Endothelial cell of hepatic sinusoid (primary cell): ENCODE data around the gene JARID2.

Source experiments
- in situ Hi-C: cut with HindIII; loops from 2 replicates; pipeline ENCODE4 v1.10.0; 2017; ENCODE audit warnings: low sequenced_read_pairs

JARID2 gene

GRCh38 chr6:15430186-15430585 is 184.3 kb downstream of the JARID2 start:
- in situ Hi-C loops: no loop called here

- in situ Hi-C loops: no loop called here
Observed at GRCh38 chr6:15430931-15431405, 185.1 kb downstream of the JARID2 start.

GRCh38 chr6:15431762-15432483 is 186.1 kb downstream of the JARID2 start:
- in situ Hi-C loops: no loop called here

GRCh38 chr6:15433511-15433861 is 187.6 kb downstream of the JARID2 start:
- in situ Hi-C loops: no loop called here

GRCh38 chr6:15434263-15434662 is 188.4 kb downstream of the JARID2 start:
- in situ Hi-C loops: no loop called here

- in situ Hi-C loops: no loop called here
Observed at GRCh38 chr6:15434823-15435380, 189.0 kb downstream of the JARID2 start.

- in situ Hi-C loops: no loop called here
Observed at GRCh38 chr6:15435468-15435867, 189.6 kb downstream of the JARID2 start.

- in situ Hi-C loops: no loop called here
Observed at GRCh38 chr6:15436451-15436850, 190.6 kb downstream of the JARID2 start.

GRCh38 chr6:15437090-15437635 is 191.3 kb downstream of the JARID2 start:
- in situ Hi-C loops: no loop called here

- in situ Hi-C loops: no loop called here
Observed at GRCh38 chr6:15439410-15440025, 193.6 kb downstream of the JARID2 start.

- in situ Hi-C loops: no loop called here
Observed at GRCh38 chr6:15440040-15440439, 194.2 kb downstream of the JARID2 start.

- in situ Hi-C loops: no loop called here
Observed at GRCh38 chr6:15441215-15441868, 195.5 kb downstream of the JARID2 start.

GRCh38 chr6:15441981-15442380 is 196.1 kb downstream of the JARID2 start:
- in situ Hi-C loops: no loop called here

GRCh38 chr6:15442467-15442866 is 196.6 kb downstream of the JARID2 start:
- in situ Hi-C loops: no loop called here

- in situ Hi-C loops: no loop called here
Observed at GRCh38 chr6:15443119-15443830, 197.4 kb downstream of the JARID2 start.

GRCh38 chr6:15444081-15444731 is 198.3 kb downstream of the JARID2 start:
- in situ Hi-C loops: no loop called here

GRCh38 chr6:15444881-15445280 is 199.0 kb downstream of the JARID2 start:
- in situ Hi-C loops: no loop called here

GRCh38 chr6:15447546-15448267 is 201.8 kb downstream of the JARID2 start:
- in situ Hi-C loops: no loop called here

- in situ Hi-C loops: no loop called here
Observed at GRCh38 chr6:15449011-15449410, 203.1 kb downstream of the JARID2 start.

- in situ Hi-C loops: no loop called here
Observed at GRCh38 chr6:15451738-15452137, 205.9 kb downstream of the JARID2 start.
